ENCODE results near the gene DMTF1. TPM values are rescaled to one million over a fixed set of nuclear protein-coding genes. Genes with fewer than 3 reads are reported as not detected.
A peak's percentile ranks its signal among the peaks of the same experiment; 100 is the strongest.

DMTF1 gene
- total and polyA plus RNA-seq, 3 experiments from 2014 or later, result 33.5 to 69.0 (median 68.2) TPM

DNA sequence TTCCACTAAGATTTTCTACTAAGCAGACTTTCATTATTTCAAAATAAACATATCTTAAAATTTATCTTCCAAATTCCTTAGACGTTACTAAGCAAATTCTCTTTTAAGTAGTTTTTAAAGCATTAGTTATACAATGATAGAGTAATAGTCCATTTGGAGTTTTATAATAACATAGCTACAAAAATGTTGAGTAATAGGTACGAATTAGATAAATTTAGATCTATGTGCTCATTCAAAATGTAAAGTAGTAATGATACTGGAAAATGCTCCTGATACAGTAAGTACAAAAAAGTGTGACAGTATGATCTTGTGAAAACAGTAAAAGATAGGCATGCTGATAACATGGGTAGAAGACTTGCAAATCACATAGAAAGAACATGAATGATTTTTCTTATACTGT is 4.5 kb downstream of the DMTF1 start:
- peaks cover 48% of the 10 kb centered on the region for H3K4me1 ChIP-seq (ENCODE audit: insufficient read depth, low read length)

DNA sequence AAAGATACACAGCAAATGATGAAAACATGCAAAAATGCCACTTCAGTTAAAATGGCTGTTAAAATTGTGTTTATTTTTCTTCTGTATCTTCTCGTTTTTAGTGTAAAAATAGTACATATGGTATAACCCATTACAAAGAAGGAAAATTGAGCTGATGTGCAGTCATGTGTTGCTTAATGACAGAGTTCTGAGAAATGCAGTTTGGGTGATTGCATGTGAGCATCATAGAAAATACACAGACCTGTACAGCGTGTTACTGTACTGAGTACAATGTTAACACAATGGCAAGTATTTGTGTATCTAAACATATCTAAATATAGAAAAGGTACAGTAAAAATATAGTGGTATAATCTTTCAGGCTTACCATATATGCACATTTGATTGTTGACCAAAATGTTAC is 7.3 kb downstream of the DMTF1 start:
- ChIA-PET POLR2A (interaction anchor here (1.1 kb wide), 1 partner anchor 60 kb away, joined by 3 read pairs; the partner anchor contains the start of gene TMEM243), CTCF (interaction anchor here (2.1 kb wide), 1 partner anchor 11 kb away, joined by 4 read pairs; no protein-coding TSS in a partner anchor)
- no peak for DNase-seq
- peaks cover 10% of the 10 kb centered on the region for H3K36me3 ChIP-seq (ENCODE audit: insufficient read depth, low read length)
- H3K9me3 ChIP-seq (ENCODE audit: low read length), result no peaks in the 10 kb centered on the region
- Mint-ChIP-seq H3K4me3 (no peak overlapping the region), H3K27me3 (no peaks in the 10 kb centered on the region), H3K4me1 (peaks cover 57 to 86% (median 82%) of the 10 kb centered on the region in 3 donors), H3K36me3 (peaks cover 0 to 47% (median 7%) of the 10 kb centered on the region in 3 donors), H3K9me3 (no peaks in the 10 kb centered on the region), H3K27ac (peak overlapping the region in 4 of 8 donors; percentile 32 to 64 (median 50))
- no peaks in the 10 kb centered on the region for H3K27me3 ChIP-seq (ENCODE audit: insufficient read depth, low read length, poor library complexity, severe bottlenecking)
- H3K4me3 ChIP-seq (ENCODE audit: low read length), result no peak overlapping the region
- peaks cover 41% of the 10 kb centered on the region for H3K4me1 ChIP-seq (ENCODE audit: insufficient read depth, low read length)
- H3K27ac ChIP-seq (ENCODE audit: low read depth, low read length), result no peak overlapping the region

More for the DNA sequence above, 4.5 kb downstream of the DMTF1 start:
- Mint-ChIP-seq H3K9me3 (no peaks in the 10 kb centered on the region), H3K36me3 (peaks cover 0 to 43% (median 5%) of the 10 kb centered on the region in 3 donors), H3K27ac (peak overlapping the region; percentile 1 to 62 (median 55)), H3K4me1 (peaks cover 65 to 81% (median 81%) of the 10 kb centered on the region in 3 donors), H3K4me3 (peak overlapping the region in 5 of 7 donors; percentile 15 to 63 (median 48)), H3K27me3 (peaks cover 0 to 4% of the 10 kb centered on the region in 2 donors)
- Histone ChIP-seq H3K36me3 (ENCODE audit: insufficient read depth, low read length) (no peaks in the 10 kb centered on the region), H3K27ac (ENCODE audit: low read depth, low read length) (no peak overlapping the region), H3K9me3 (ENCODE audit: low read length) (no peaks in the 10 kb centered on the region), H3K27me3 (ENCODE audit: insufficient read depth, low read length, poor library complexity, severe bottlenecking) (no peaks in the 10 kb centered on the region), H3K4me3 (ENCODE audit: low read length) (no peak overlapping the region)
- DNase-seq, result no peak
- CTCF ChIA-PET, result interaction anchor here (1.2 kb wide), 1 partner anchor 65 kb away, joined by 3 read pairs; no protein-coding TSS in a partner anchor
- POLR2A ChIA-PET, result interaction anchor here (0.5 kb wide), 1 partner anchor 47 kb away, joined by 5 read pairs; no protein-coding TSS in a partner anchor

DNA sequence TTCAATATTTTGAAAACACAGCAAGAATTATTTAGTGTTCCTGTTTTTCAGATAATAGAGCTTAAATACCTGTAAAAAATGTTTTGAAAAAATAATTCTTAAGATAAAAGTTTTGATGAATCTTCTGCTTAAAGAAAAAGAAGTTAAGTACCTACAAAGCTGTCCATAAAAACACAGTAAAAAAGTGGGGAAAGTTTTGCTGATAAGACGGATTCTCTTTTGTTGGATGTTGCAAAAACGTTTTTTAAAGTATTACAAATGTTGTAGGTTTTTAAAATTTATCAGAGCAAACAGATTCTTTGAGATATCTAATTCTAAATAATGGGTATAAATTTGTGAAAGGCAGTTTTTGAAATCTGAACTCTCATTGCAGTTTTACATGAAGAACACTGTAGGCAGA is 12.2 kb downstream of the DMTF1 start:
- Histone ChIP-seq H3K9me3 (ENCODE audit: low read length) (no peaks in the 10 kb centered on the region), H3K4me1 (ENCODE audit: insufficient read depth, low read length) (peaks cover 4% of the 10 kb centered on the region), H3K27me3 (ENCODE audit: insufficient read depth, low read length, poor library complexity, severe bottlenecking) (no peaks in the 10 kb centered on the region), H3K4me3 (ENCODE audit: low read length) (no peak overlapping the region), H3K36me3 (ENCODE audit: insufficient read depth, low read length) (peaks cover 44% of the 10 kb centered on the region), H3K27ac (ENCODE audit: low read depth, low read length) (no peak overlapping the region)
- Mint-ChIP-seq H3K27ac (no peak overlapping the region), H3K4me1 (peaks cover 36 to 80% (median 65%) of the 10 kb centered on the region in 3 donors), H3K9me3 (no peaks in the 10 kb centered on the region), H3K4me3 (no peak overlapping the region), H3K36me3 (peaks cover 4 to 75% (median 26%) of the 10 kb centered on the region in 3 donors), H3K27me3 (no peaks in the 10 kb centered on the region)
- ChIA-PET CTCF (no interaction called here), POLR2A (interaction anchor here (0.6 kb wide), 1 partner anchor 43 kb away, joined by 4 read pairs; no protein-coding TSS in a partner anchor)
- no peak for DNase-seq

DNA sequence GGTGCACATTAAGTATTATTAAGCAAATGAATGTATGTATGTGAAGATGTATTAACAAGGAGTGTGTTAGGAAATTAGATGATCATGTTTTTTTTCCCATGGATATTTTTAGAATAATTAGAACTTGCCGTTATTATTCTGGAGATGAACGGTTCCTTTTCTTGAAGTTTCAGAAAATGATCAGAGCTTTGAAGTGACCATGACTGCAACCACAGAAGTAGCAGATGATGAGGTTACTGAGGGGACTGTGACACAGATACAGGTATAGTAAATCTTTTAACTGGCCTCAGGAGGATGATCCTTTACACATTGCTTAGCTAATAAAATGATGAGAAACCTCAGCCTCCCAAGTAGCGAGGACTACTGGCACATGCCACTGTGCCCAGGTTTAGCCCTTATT is 18.6 kb downstream of the DMTF1 start:
- no peak for DNase-seq
- no peaks in the 10 kb centered on the region for H3K4me1 ChIP-seq (ENCODE audit: insufficient read depth, low read length)
- H3K27me3 Mint-ChIP-seq, result no peaks in the 10 kb centered on the region
- H3K4me1 Mint-ChIP-seq, result peaks cover 26 to 46% (median 42%) of the 10 kb centered on the region in 3 donors
- no peak overlapping the region for H3K4me3 ChIP-seq (ENCODE audit: low read length)
- peaks cover 12 to 94% (median 39%) of the 10 kb centered on the region in 3 donors for H3K36me3 Mint-ChIP-seq
- no peaks in the 10 kb centered on the region for H3K27me3 ChIP-seq (ENCODE audit: insufficient read depth, low read length, poor library complexity, severe bottlenecking)
- H3K36me3 ChIP-seq (ENCODE audit: insufficient read depth, low read length), result peaks cover 72% of the 10 kb centered on the region
- no peaks in the 10 kb centered on the region for H3K9me3 ChIP-seq (ENCODE audit: low read length)
- peak overlapping the region in 4 of 8 donors; percentile 74 to 93 (median 85) for H3K27ac Mint-ChIP-seq
- ChIA-PET POLR2A (no interaction called here), CTCF (interaction anchor here (0.7 to 1.2 kb wide), 2 partner anchors 42 to 243 kb away, joined by 3 read pairs; no protein-coding TSS in a partner anchor)
- no peak overlapping the region for H3K4me3 Mint-ChIP-seq
- H3K9me3 Mint-ChIP-seq, result no peaks in the 10 kb centered on the region
- no peak overlapping the region for H3K27ac ChIP-seq (ENCODE audit: low read depth, low read length)

DNA sequence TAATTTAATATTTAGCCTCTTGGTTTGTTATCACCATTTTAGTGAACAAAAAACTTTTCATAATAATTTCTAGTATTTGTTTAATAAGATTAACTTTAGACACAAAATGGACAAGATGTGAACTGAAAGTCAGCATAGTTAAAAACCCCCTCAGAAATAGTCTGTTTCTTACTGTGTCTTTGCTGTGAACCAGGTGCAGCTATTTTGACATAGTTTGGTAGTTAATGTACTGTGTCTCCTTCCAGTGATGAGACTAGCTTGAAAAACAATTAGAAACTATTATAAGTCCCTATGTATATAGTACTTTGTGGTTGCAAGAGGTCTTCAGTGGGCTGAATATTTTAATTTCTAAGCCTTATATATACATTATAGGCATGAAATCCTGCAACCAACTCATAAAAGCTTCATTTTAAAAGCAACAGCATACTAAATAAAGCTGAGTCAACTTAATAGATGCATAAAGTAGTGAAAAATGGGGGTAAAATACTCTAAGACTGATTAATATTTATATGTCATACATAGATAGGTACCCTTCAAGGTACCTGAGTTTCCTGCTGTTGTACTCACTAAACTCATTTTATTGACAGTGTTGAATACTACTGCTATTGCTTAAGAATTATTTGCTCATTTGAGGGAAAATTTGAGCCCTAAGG is 19.2 kb downstream of the DMTF1 start:
- POLR2A ChIA-PET, result no interaction called here
- peaks cover 67% of the 10 kb centered on the region for H3K36me3 ChIP-seq (ENCODE audit: insufficient read depth, low read length)
- Mint-ChIP-seq H3K36me3 (peaks cover 12 to 94% (median 39%) of the 10 kb centered on the region in 3 donors), H3K9me3 (no peaks in the 10 kb centered on the region), H3K4me1 (peaks cover 26 to 49% (median 44%) of the 10 kb centered on the region in 3 donors), H3K27me3 (no peaks in the 10 kb centered on the region), H3K27ac (no peak overlapping the region), H3K4me3 (no peak overlapping the region)
- no peaks in the 10 kb centered on the region for H3K9me3 ChIP-seq (ENCODE audit: low read length)
- CTCF ChIA-PET, result interaction anchor here (0.7 to 1.2 kb wide), 2 partner anchors 42 to 244 kb away, joined by 3 read pairs; no protein-coding TSS in a partner anchor
- no peaks in the 10 kb centered on the region for H3K4me1 ChIP-seq (ENCODE audit: insufficient read depth, low read length)
- no peaks in the 10 kb centered on the region for H3K27me3 ChIP-seq (ENCODE audit: insufficient read depth, low read length, poor library complexity, severe bottlenecking)
- no peak overlapping the region for H3K4me3 ChIP-seq (ENCODE audit: low read length)
- H3K27ac ChIP-seq (ENCODE audit: low read depth, low read length), result no peak overlapping the region
- no peak for DNase-seq

DNA sequence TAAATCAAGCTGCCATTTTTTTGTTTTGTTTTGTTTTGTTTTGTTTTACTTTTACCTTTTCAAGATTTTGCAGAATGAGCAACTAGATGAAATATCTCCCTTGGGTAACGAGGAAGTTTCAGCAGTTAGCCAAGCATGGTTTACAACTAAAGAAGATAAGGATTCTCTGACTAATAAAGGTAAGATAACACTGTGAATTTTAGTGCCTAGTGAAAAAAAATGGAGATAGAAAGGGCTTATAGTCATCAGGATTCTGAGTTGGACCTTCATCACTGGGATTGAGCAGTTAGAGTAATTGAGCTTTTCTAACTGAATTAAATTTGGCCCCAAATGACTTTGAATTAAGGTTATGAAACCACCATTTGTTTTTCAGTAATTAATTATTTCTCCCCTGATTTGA is 21.2 kb downstream of the DMTF1 start:
- CTCF ChIA-PET, result interaction anchor here (1.4 kb wide), 1 partner anchor 11 kb away, joined by 3 read pairs; no protein-coding TSS in a partner anchor
- Mint-ChIP-seq H3K36me3 (peaks cover 12 to 88% (median 35%) of the 10 kb centered on the region in 3 donors), H3K9me3 (no peaks in the 10 kb centered on the region), H3K27ac (peak overlapping the region in 6 of 8 donors; percentile 3 to 76 (median 38)), H3K27me3 (no peaks in the 10 kb centered on the region), H3K4me3 (no peak overlapping the region), H3K4me1 (peaks cover 32 to 48% (median 42%) of the 10 kb centered on the region in 3 donors)
- POLR2A ChIA-PET, result interaction anchor here (1.2 kb wide), 1 partner anchor 47 kb away, joined by 3 read pairs; no protein-coding TSS in a partner anchor
- Histone ChIP-seq H3K27ac (ENCODE audit: low read depth, low read length) (no peak overlapping the region), H3K36me3 (ENCODE audit: insufficient read depth, low read length) (peaks cover 54% of the 10 kb centered on the region), H3K4me1 (ENCODE audit: insufficient read depth, low read length) (no peaks in the 10 kb centered on the region), H3K27me3 (ENCODE audit: insufficient read depth, low read length, poor library complexity, severe bottlenecking) (no peaks in the 10 kb centered on the region), H3K9me3 (ENCODE audit: low read length) (no peaks in the 10 kb centered on the region), H3K4me3 (ENCODE audit: low read length) (no peak overlapping the region)
- DNase-seq, result no peak

DNA sequence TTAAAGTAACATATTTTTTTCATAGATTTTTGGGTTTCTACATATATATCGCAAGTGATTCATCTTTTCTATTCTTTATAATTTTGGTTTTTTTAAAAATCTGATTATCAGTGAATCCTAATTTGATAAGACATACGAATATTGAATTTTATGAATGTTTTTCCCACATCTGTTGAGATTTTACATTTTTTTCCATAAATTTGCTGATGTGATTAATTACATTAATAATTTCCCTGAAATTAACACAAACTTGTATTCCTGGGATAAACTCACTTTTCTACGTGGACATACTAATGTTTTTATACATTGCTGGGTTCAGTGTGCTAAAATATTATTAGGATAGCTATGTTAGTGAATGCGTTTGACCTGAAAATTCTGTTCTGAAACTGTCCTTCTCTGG is 26.1 kb downstream of the DMTF1 start:
- ChIA-PET POLR2A (no interaction called here), CTCF (interaction anchor here (1.0 to 1.4 kb wide), 2 partner anchors 26 to 41 kb away, joined by 3 read pairs; partner anchors contain the start of genes DMTF1 and TMEM243)
- H3K4me1 ChIP-seq (ENCODE audit: insufficient read depth, low read length), result no peaks in the 10 kb centered on the region
- Mint-ChIP-seq H3K27ac (no peak overlapping the region), H3K9me3 (no peaks in the 10 kb centered on the region), H3K36me3 (peaks cover 3 to 79% (median 23%) of the 10 kb centered on the region in 3 donors), H3K4me1 (peaks cover 27 to 45% (median 37%) of the 10 kb centered on the region in 3 donors), H3K4me3 (no peak overlapping the region), H3K27me3 (no peaks in the 10 kb centered on the region)
- no peaks in the 10 kb centered on the region for H3K9me3 ChIP-seq (ENCODE audit: low read length)
- H3K27me3 ChIP-seq (ENCODE audit: insufficient read depth, low read length, poor library complexity, severe bottlenecking), result no peaks in the 10 kb centered on the region
- no peak overlapping the region for H3K27ac ChIP-seq (ENCODE audit: low read depth, low read length)
- no peak for DNase-seq
- no peak overlapping the region for H3K4me3 ChIP-seq (ENCODE audit: low read length)
- peaks cover 35% of the 10 kb centered on the region for H3K36me3 ChIP-seq (ENCODE audit: insufficient read depth, low read length)

DNA sequence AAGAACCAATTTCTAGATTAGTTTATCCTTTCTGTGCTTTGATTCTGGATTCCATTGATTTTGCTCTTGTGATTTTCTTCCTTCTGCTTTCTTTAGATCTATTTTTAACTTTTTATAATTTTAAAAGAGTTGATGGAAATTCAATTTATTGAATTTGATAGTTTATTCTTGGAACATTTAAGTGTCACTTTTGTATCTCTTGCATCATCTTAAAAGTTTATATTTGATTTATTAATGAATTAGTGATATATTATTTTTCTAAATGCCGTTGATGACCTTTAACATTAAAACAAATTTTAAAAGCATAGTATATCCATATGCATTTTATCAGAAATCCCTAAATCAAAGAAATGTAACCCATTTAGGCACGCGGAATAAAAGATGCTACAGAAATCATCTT is 26.9 kb downstream of the DMTF1 start:
- ChIA-PET CTCF (no interaction called here), POLR2A (no interaction called here)
- no peak overlapping the region for H3K4me3 Mint-ChIP-seq
- no peaks in the 10 kb centered on the region for H3K27me3 Mint-ChIP-seq
- peaks cover 27 to 41% (median 41%) of the 10 kb centered on the region in 3 donors for H3K4me1 Mint-ChIP-seq
- Histone ChIP-seq H3K27me3 (ENCODE audit: insufficient read depth, low read length, poor library complexity, severe bottlenecking) (no peaks in the 10 kb centered on the region), H3K9me3 (ENCODE audit: low read length) (no peaks in the 10 kb centered on the region), H3K36me3 (ENCODE audit: insufficient read depth, low read length) (peaks cover 31% of the 10 kb centered on the region), H3K4me3 (ENCODE audit: low read length) (no peak overlapping the region), H3K27ac (ENCODE audit: low read depth, low read length) (no peak overlapping the region), H3K4me1 (ENCODE audit: insufficient read depth, low read length) (no peaks in the 10 kb centered on the region)
- no peaks in the 10 kb centered on the region for H3K9me3 Mint-ChIP-seq
- peaks cover 0 to 79% (median 19%) of the 10 kb centered on the region in 3 donors for H3K36me3 Mint-ChIP-seq
- DNase-seq, result no peak
- no peak overlapping the region for H3K27ac Mint-ChIP-seq
